CD14-positive monocyte (primary cell): ENCODE data around the gene DNAAF5. TPM values are rescaled to one million over a fixed set of nuclear protein-coding genes. Genes with fewer than 3 reads are reported as not detected.

Experiments
- DNase-seq, 3 donors: peaks; one replicate each; pipeline ENCODE4 v3.0.0-alpha.2; 2011 to 2022
- H2AFZ ChIP-seq: 2 replicates; pipeline ENCODE4 v1.6.0; 2012; ENCODE audit warnings: mild to moderate bottlenecking, low read depth, low read length, inconsistent platforms; ENCODE audit not compliant: insufficient read depth, poor library complexity, severe bottlenecking
- H3K27ac ChIP-seq, 2 donors: 1 replicate in 1 of 2; 2 replicates in 1 of 2; pipeline ENCODE4 v1.5.1; 2012 to 2013; ENCODE audit warnings: low read length in 2 of 2, control low read depth in 1 of 2, inconsistent platforms in 1 of 2, low read depth in 1 of 2, mild to moderate bottlenecking in 1 of 2
- H3K27me3 ChIP-seq, 2 donors: one replicate each; pipeline versions ENCODE4 v1.6.0 to v1.6.1; 2011 to 2013; ENCODE audit warnings: low read length in 2 of 2; ENCODE audit not compliant: control insufficient read depth in 2 of 2, insufficient read depth in 2 of 2
- H3K36me3 ChIP-seq, 2 donors: replicated peaks in 1 of 2; 1 replicate in 1 of 2; 2 replicates in 1 of 2; pipeline versions ENCODE4 v1.5.1 to v1.6.1; 2012 to 2013; ENCODE audit warnings: low read length in 2 of 2, control low read depth in 1 of 2, inconsistent platforms in 1 of 2, mild to moderate bottlenecking in 1 of 2; ENCODE audit not compliant: insufficient read depth in 2 of 2, control insufficient read depth in 1 of 2
- H3K4me1 ChIP-seq, 2 donors: 1 replicate in 1 of 2; 2 replicates in 1 of 2; pipeline versions ENCODE4 v1.5.1 to v1.6.1; 2012 to 2013; ENCODE audit warnings: low read length in 2 of 2, control low read depth in 1 of 2, inconsistent platforms in 1 of 2, mild to moderate bottlenecking in 1 of 2, moderate library complexity in 1 of 2; ENCODE audit not compliant: insufficient read depth in 2 of 2, control insufficient read depth in 1 of 2
- H3K4me2 ChIP-seq: replicated peaks from 2 replicates; pipeline ENCODE3; 2012; ENCODE audit warnings: low read length, moderate library complexity, mild to moderate bottlenecking; ENCODE audit not compliant: poor library complexity, severe bottlenecking; ENCODE audit errors: extremely low read depth
- H3K4me3 ChIP-seq, 3 experiments: fragments of 200-600 bp in 1 of 3; sonication (generic) in 1 of 3; replicated peaks in 1 of 3; 1 replicate in 2 of 3; 2 replicates in 1 of 3; pipeline ENCODE4 v1.5.1; 2011 to 2013; ENCODE audit warnings: low read length in 3 of 3, mild to moderate bottlenecking in 3 of 3, control low read depth in 2 of 3, low read depth in 2 of 3, inconsistent platforms in 1 of 3, moderate library complexity in 1 of 3
- H3K79me2 ChIP-seq: 2 replicates; pipeline ENCODE4 v1.6.0; 2012; ENCODE audit warnings: mild to moderate bottlenecking, control low read depth, inconsistent platforms, low read length, moderate library complexity; ENCODE audit not compliant: insufficient read depth
- H3K9ac ChIP-seq: 2 replicates; pipeline ENCODE4 v1.6.0; 2017; ENCODE audit warnings: low read length, mild to moderate bottlenecking; ENCODE audit not compliant: insufficient read depth, poor library complexity, severe bottlenecking
- H3K9me3 ChIP-seq, 2 donors: replicated peaks in 1 of 2; 1 replicate in 1 of 2; 2 replicates in 1 of 2; pipeline versions ENCODE4 v1.5.1 to v1.6.1; 2012 to 2013; ENCODE audit warnings: low read length in 2 of 2, control low read depth in 1 of 2; ENCODE audit not compliant: control insufficient read depth in 1 of 2, insufficient read depth in 1 of 2
- H4K20me1 ChIP-seq: 2 replicates; pipeline ENCODE4 v1.6.0; 2012; ENCODE audit warnings: mild to moderate bottlenecking, low read length, control low read depth, moderate library complexity; ENCODE audit not compliant: insufficient read depth
- H3K27ac Mint-ChIP-seq, 7 donors: one replicate each; pipeline ENCODE4 v1.8.0; 2020; ENCODE audit warnings: mild to moderate bottlenecking in 7 of 7, mixed read lengths in 7 of 7, moderate library complexity in 6 of 7, inconsistent platforms in 2 of 7
- H3K27me3 Mint-ChIP-seq, 3 donors: one replicate each; pipeline ENCODE4 v1.8.0; 2021 to 2022; ENCODE audit warnings: low read depth in 3 of 3, mild to moderate bottlenecking in 3 of 3, mixed read lengths in 3 of 3, moderate library complexity in 3 of 3, inconsistent platforms in 1 of 3
- H3K36me3 Mint-ChIP-seq, 2 donors: one replicate each; pipeline ENCODE4 v1.8.0; 2020; ENCODE audit warnings: mixed read lengths in 2 of 2, inconsistent platforms in 1 of 2, mild to moderate bottlenecking in 1 of 2
- H3K4me1 Mint-ChIP-seq: one replicate; pipeline ENCODE4 v1.8.0; 2020; ENCODE audit warnings: mild to moderate bottlenecking, mixed read lengths
- H3K4me3 Mint-ChIP-seq, 2 donors: one replicate each; pipeline ENCODE4 v1.8.0; 2020; ENCODE audit warnings: mild to moderate bottlenecking in 2 of 2, mixed read lengths in 2 of 2, moderate library complexity in 1 of 2
- H3K9me3 Mint-ChIP-seq, 7 donors: one replicate each; pipeline ENCODE4 v1.8.0; 2020 to 2022; ENCODE audit warnings: mixed read lengths in 7 of 7, mild to moderate bottlenecking in 6 of 7, moderate library complexity in 6 of 7, inconsistent platforms in 2 of 7
- CTCF ChIP-seq: fragments of 200-600 bp; IDR thresholded peaks from one replicate; pipeline ENCODE4 v1.8.0; 2022; ENCODE audit warnings: antibody characterized with exemption, mild to moderate bottlenecking
- WGBS: methylation state at CpG from one replicate; pipeline ENCODE4 v1.1.5; 2013; ENCODE audit warnings: missing lambda C conversion rate; ENCODE audit not compliant: insufficient coverage; 5-methylcytosine and 5-hydroxymethylcytosine counted together
- intact Hi-C, 2 donors: fragments of 100-400 bp; cut with micrococcal nuclease; formaldehyde crosslinking; loops; one replicate each; pipeline versions ENCODE4 v1.15.0 to v1.15.1; 2023
- polyA plus RNA-seq, 3 donors: library from polyadenylated mRNA; depleted of rRNA in 1 of 3; unstranded in 2 of 3; stranded (reverse) in 1 of 3; fragments of 300-500 nt in 2 of 3; fragments of >200 nt in 1 of 3; fragmentation: Illumina TruSeq in 2 of 3; gene quantifications; 1 replicate in 2 of 3; 2 replicates in 1 of 3; pipeline ENCODE4 v1.2.3, GENCODE V29; 2012 to 2021

Gene DNAAF5
- polyA plus RNA-seq, 3 donors, result 1.2 to 9.6 (median 2.0) TPM

GRCh38 chr7:801940-802381, 75.5 kb downstream of the DNAAF5 start:
- peaks cover 32 to 36% of the 10 kb centered on the region in 2 donors for H3K4me1 ChIP-seq
- Mint-ChIP-seq H3K4me3 (no peak overlapping the region), H3K4me1 (peaks cover 52% of the 10 kb centered on the region), H3K27ac (no peak overlapping the region), H3K36me3 (peaks cover 1 to 5% of the 10 kb centered on the region in 2 donors), H3K9me3 (peaks cover 0 to 14% (median 7%) of the 10 kb centered on the region in 7 donors), H3K27me3 (peaks cover 11 to 47% (median 23%) of the 10 kb centered on the region in 3 donors)
- H3K9ac ChIP-seq, result no peak overlapping the region
- WGBS, result 71% methylated on average over 16 of the region's 19 CpGs
- no peak for TF ChIP-seq CTCF
- H3K4me3 ChIP-seq, result no peak overlapping the region
- H4K20me1 ChIP-seq, result no peaks in the 10 kb centered on the region
- no peaks in the 10 kb centered on the region for H3K79me2 ChIP-seq
- no peaks in the 10 kb centered on the region for H3K36me3 ChIP-seq
- H3K27ac ChIP-seq, result no peak overlapping the region
- intact Hi-C loops, result no loop called here
- no peak overlapping the region for H2AFZ ChIP-seq
- H3K27me3 ChIP-seq, result peaks cover 0 to 7% of the 10 kb centered on the region in 2 donors
- H3K9me3 ChIP-seq, result peaks cover 0 to 9% of the 10 kb centered on the region in 2 donors
- H3K4me2 ChIP-seq, result no peak overlapping the region
- no peak for DNase-seq

GRCh38 chr7:802500-803242, 76.2 kb downstream of the DNAAF5 start:
- Histone ChIP-seq H3K4me3 (no peak overlapping the region), H4K20me1 (no peaks in the 10 kb centered on the region), H3K27me3 (peaks cover 0 to 7% of the 10 kb centered on the region in 2 donors), H3K9me3 (peaks cover 1 to 16% of the 10 kb centered on the region in 2 donors), H3K27ac (no peak overlapping the region), H3K9ac (no peak overlapping the region), H3K79me2 (no peaks in the 10 kb centered on the region), H3K4me2 (no peak overlapping the region), H3K4me1 (peaks cover 29 to 32% of the 10 kb centered on the region in 2 donors), H2AFZ (no peak overlapping the region), H3K36me3 (no peaks in the 10 kb centered on the region)
- peaks cover 2 to 21% (median 13%) of the 10 kb centered on the region in 7 donors for H3K9me3 Mint-ChIP-seq
- peaks cover 44% of the 10 kb centered on the region for H3K4me1 Mint-ChIP-seq
- H3K36me3 Mint-ChIP-seq, result peaks cover under 1 to 5% of the 10 kb centered on the region in 2 donors
- DNase-seq, result no peak
- peaks cover 17 to 51% (median 30%) of the 10 kb centered on the region in 3 donors for H3K27me3 Mint-ChIP-seq
- peak overlapping the region in 4 of 7 donors; percentile 22 to 63 (median 30) for H3K27ac Mint-ChIP-seq
- no peak for TF ChIP-seq CTCF
- intact Hi-C loops, result no loop called here
- peak overlapping the region in 1 of 2 donors; percentile 72 for H3K4me3 Mint-ChIP-seq
- WGBS, result 93% methylated on average over 12 of the region's 18 CpGs
